Astrocyte (in vitro differentiated cells and primary cell): ENCODE measurements around the gene PPP1R9A. TPM values are rescaled to one million over a fixed set of nuclear protein-coding genes. Genes with fewer than 3 reads are reported as not detected.

Experiments used
- DNase-seq: peaks from one replicate; pipeline ENCODE4 v3.0.0-alpha.2; 2010; ENCODE audit warnings: low read depth
- FAIRE-seq: peaks from 2 replicates; lab custom pipeline; 2011; peaks lifted over from hg19 to GRCh38; lab: Jason Lieb, UNC
- H2AFZ ChIP-seq: 2 replicates; pipeline ENCODE4 v1.6.0; 2012; ENCODE audit warnings: low read depth, low read length, inconsistent platforms
- H3K27ac ChIP-seq: 2 replicates; pipeline ENCODE4 v1.5.1; 2011; ENCODE audit warnings: low read depth, low read length, inconsistent platforms
- H3K27me3 ChIP-seq: 2 replicates; pipeline ENCODE4 v1.6.0; 2011; ENCODE audit warnings: low read length, inconsistent platforms; ENCODE audit not compliant: insufficient read depth
- H3K36me3 ChIP-seq: 2 replicates; pipeline ENCODE4 v1.5.1; 2011; ENCODE audit warnings: low read length, inconsistent platforms; ENCODE audit not compliant: insufficient read depth
- H3K4me1 ChIP-seq: 2 replicates; pipeline ENCODE4 v1.5.1; 2011; ENCODE audit warnings: low read length, inconsistent platforms; ENCODE audit not compliant: insufficient read depth
- H3K4me2 ChIP-seq: 2 replicates; pipeline ENCODE4 v1.6.0; 2012; ENCODE audit warnings: low read length, inconsistent platforms
- H3K4me3 ChIP-seq: 2 replicates; pipeline ENCODE4 v1.5.1; 2011; ENCODE audit warnings: low read depth, mild to moderate bottlenecking, low read length, inconsistent platforms; ENCODE audit not compliant: insufficient read depth
- H3K79me2 ChIP-seq: 2 replicates; pipeline ENCODE4 v1.6.0; 2012; ENCODE audit warnings: mild to moderate bottlenecking, low read length, inconsistent platforms; ENCODE audit not compliant: insufficient read depth
- H3K9ac ChIP-seq: 2 replicates; pipeline ENCODE4 v1.6.0; 2012; ENCODE audit warnings: mild to moderate bottlenecking, low read length, inconsistent platforms
- H3K9me3 ChIP-seq: 2 replicates; pipeline ENCODE4 v1.5.1; 2012; ENCODE audit warnings: low read depth, mild to moderate bottlenecking, low read length, inconsistent platforms; ENCODE audit not compliant: insufficient read depth
- H4K20me1 ChIP-seq: 2 replicates; pipeline ENCODE4 v1.6.0; 2012; ENCODE audit warnings: low read length, inconsistent platforms; ENCODE audit not compliant: insufficient read depth
- H3K27ac Mint-ChIP-seq: one replicate; pipeline ENCODE4 v1.8.0; 2021; ENCODE audit warnings: mild to moderate bottlenecking, mixed read lengths; ENCODE audit not compliant: unreplicated experiment
- H3K27me3 Mint-ChIP-seq: one replicate; pipeline ENCODE4 v1.8.0; 2021; ENCODE audit warnings: low read depth, mixed read lengths; ENCODE audit not compliant: unreplicated experiment
- H3K36me3 Mint-ChIP-seq: one replicate; pipeline ENCODE4 v1.8.0; 2021; ENCODE audit warnings: low read depth, mixed read lengths; ENCODE audit not compliant: unreplicated experiment
- H3K4me1 Mint-ChIP-seq: one replicate; pipeline ENCODE4 v1.8.0; 2021; ENCODE audit warnings: low read depth, mixed read lengths; ENCODE audit not compliant: unreplicated experiment
- H3K4me3 Mint-ChIP-seq: one replicate; pipeline ENCODE4 v1.8.0; 2021; ENCODE audit warnings: mild to moderate bottlenecking, moderate library complexity, mixed read lengths; ENCODE audit not compliant: unreplicated experiment
- H3K9me3 Mint-ChIP-seq: one replicate; pipeline ENCODE4 v1.8.0; 2021; ENCODE audit warnings: mild to moderate bottlenecking, mixed read lengths; ENCODE audit not compliant: unreplicated experiment
- EZH2 ChIP-seq: IDR thresholded peaks from 2 replicates; pipeline ENCODE4 v1.6.1; 2012; ENCODE audit warnings: mild to moderate bottlenecking, low read length, inconsistent platforms; ENCODE audit not compliant: insufficient read depth
- total RNA-seq: library from RNA; stranded (reverse); gene quantifications from 2 replicates; pipeline ENCODE4 v1.2.1, GENCODE V29; 2021
- TF ChIP-seq, protein P1 (sequence below): IDR thresholded peaks from 2 replicates; pipeline ENCODE4 v1.5.1; 2011; ENCODE audit warnings: low read depth, mild to moderate bottlenecking, inconsistent platforms, low read length, moderate library complexity; ENCODE audit not compliant: insufficient read depth

PPP1R9A gene
- total RNA-seq, 1 donor from 2014 or later = 7.5 TPM

DNA sequence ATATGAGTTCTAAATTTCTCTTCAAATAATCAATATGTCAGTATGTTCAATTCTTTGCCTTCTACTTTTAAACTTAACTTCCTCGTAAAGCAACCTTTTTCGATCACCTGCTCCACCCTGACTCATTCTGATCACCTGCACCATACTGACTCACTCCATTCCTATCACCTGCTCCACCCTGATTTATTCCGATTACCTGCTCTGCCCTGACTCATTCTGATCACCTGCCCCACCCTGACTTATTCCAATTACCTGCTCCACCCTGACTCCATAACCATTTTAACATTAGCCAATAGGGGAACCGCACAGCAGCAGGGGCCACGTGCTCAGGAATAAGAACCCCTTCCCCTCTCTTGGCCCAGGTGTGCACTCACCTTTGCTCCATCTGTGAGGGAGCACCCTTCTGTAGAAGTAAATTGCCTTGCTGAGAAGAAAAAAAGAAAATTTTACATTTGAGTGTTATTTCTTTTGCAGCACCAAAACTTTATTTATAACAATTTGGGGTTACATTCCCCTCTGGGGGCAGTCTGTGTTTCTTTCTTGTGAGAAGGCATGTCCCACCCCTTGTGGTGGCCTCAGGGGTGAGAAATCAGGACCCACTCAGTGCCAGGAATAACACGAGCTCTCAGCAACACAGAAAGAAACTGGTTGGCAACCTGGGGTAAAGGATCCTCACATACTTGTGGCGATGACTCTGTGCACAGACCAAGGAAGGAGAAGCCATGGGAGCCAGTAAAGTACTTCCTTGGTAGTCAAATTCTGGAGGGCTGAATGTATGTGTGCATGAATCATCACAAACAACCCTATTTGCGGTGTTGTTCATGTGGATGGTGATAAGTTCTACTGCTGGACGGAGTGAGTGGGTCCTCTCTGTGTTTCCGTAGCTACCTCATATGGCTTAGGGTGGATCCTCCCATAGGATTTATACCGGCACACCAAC, 29.4 kb upstream of the PPP1R9A start:
- H3K9me3 ChIP-seq = peaks cover 6% of the 10 kb centered on the region
- no peaks in the 10 kb centered on the region for H3K4me1 ChIP-seq
- H3K79me2 ChIP-seq = no peaks in the 10 kb centered on the region
- Mint-ChIP-seq H3K4me3 (no peak overlapping the region), H3K27me3 (no peaks in the 10 kb centered on the region), H3K4me1 (no peaks in the 10 kb centered on the region), H3K9me3 (peaks cover 18% of the 10 kb centered on the region), H3K27ac (peak overlapping the region; percentile 14), H3K36me3 (peaks cover 4% of the 10 kb centered on the region)
- no peak overlapping the region for H3K9ac ChIP-seq
- no peaks in the 10 kb centered on the region for H4K20me1 ChIP-seq
- H2AFZ ChIP-seq = no peak overlapping the region
- TF ChIP-seq EZH2 = no peak
- TF ChIP-seq, protein P1, sequence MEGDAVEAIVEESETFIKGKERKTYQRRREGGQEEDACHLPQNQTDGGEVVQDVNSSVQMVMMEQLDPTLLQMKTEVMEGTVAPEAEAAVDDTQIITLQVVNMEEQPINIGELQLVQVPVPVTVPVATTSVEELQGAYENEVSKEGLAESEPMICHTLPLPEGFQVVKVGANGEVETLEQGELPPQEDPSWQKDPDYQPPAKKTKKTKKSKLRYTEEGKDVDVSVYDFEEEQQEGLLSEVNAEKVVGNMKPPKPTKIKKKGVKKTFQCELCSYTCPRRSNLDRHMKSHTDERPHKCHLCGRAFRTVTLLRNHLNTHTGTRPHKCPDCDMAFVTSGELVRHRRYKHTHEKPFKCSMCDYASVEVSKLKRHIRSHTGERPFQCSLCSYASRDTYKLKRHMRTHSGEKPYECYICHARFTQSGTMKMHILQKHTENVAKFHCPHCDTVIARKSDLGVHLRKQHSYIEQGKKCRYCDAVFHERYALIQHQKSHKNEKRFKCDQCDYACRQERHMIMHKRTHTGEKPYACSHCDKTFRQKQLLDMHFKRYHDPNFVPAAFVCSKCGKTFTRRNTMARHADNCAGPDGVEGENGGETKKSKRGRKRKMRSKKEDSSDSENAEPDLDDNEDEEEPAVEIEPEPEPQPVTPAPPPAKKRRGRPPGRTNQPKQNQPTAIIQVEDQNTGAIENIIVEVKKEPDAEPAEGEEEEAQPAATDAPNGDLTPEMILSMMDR = no peak
- H3K4me2 ChIP-seq = no peak overlapping the region
- no peak overlapping the region for H3K4me3 ChIP-seq
- H3K27me3 ChIP-seq = no peaks in the 10 kb centered on the region
- DNase-seq (no peak), FAIRE-seq (no peak)
- H3K36me3 ChIP-seq = no peaks in the 10 kb centered on the region
- H3K27ac ChIP-seq = no peak overlapping the region

DNA sequence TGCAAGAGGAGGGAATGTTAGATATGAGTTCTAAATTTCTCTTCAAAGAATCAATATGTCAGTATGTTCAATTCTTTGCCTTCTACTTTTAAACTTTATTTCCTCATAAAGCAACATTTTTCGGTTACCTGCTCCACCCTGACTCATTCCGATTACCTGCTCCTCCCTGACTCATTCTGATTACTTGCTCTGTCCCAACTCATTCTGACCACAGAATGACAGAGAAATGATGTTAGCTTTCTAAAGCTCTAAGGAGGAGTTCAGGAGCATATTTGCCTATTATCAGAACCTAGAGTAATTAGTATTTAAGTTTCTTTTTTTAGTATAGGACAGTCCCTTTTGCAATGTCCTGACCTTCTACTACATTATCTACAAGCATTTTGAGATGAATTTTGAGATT, 24.5 kb upstream of the PPP1R9A start:
- Histone ChIP-seq H4K20me1 (no peaks in the 10 kb centered on the region), H3K9ac (no peak overlapping the region), H3K4me3 (no peak overlapping the region), H3K4me1 (no peaks in the 10 kb centered on the region), H2AFZ (no peak overlapping the region), H3K27ac (no peak overlapping the region), H3K27me3 (no peaks in the 10 kb centered on the region), H3K79me2 (no peaks in the 10 kb centered on the region), H3K36me3 (no peaks in the 10 kb centered on the region), H3K4me2 (no peak overlapping the region), H3K9me3 (peaks cover 4% of the 10 kb centered on the region)
- Mint-ChIP-seq H3K27ac (no peak overlapping the region), H3K4me3 (no peak overlapping the region), H3K9me3 (peaks cover 17% of the 10 kb centered on the region), H3K36me3 (peaks cover 1% of the 10 kb centered on the region), H3K4me1 (no peaks in the 10 kb centered on the region), H3K27me3 (peaks cover 2% of the 10 kb centered on the region)
- FAIRE-seq = no peak
- DNase-seq = no peak
- TF ChIP-seq, protein P1 = no peak

GRCh38 chr7:94883616-94884015, 23.8 kb upstream of the PPP1R9A start:
- Histone ChIP-seq H3K4me2 (no peak overlapping the region), H3K9me3 (no peaks in the 10 kb centered on the region), H4K20me1 (no peaks in the 10 kb centered on the region), H3K27me3 (no peaks in the 10 kb centered on the region), H3K36me3 (no peaks in the 10 kb centered on the region), H3K4me1 (no peaks in the 10 kb centered on the region), H3K4me3 (no peak overlapping the region), H3K9ac (no peak overlapping the region), H2AFZ (no peak overlapping the region), H3K27ac (no peak overlapping the region), H3K79me2 (no peaks in the 10 kb centered on the region)
- H3K27me3 Mint-ChIP-seq = peaks cover 2% of the 10 kb centered on the region
- no peak overlapping the region for H3K27ac Mint-ChIP-seq
- H3K36me3 Mint-ChIP-seq = no peaks in the 10 kb centered on the region
- TF ChIP-seq EZH2 = no peak
- TF ChIP-seq, protein P1 = no peak
- FAIRE-seq = no peak
- no peak overlapping the region for H3K4me3 Mint-ChIP-seq
- no peaks in the 10 kb centered on the region for H3K4me1 Mint-ChIP-seq
- no peak for DNase-seq
- peaks cover 9% of the 10 kb centered on the region for H3K9me3 Mint-ChIP-seq
